GM18873 (cell line): ENCODE data around the gene FAM193A.

Experiments used
- ATAC-seq: cut with Tn5 transposase; IDR thresholded peaks from one replicate; pipeline ENCODE4 v1.9.1; 2021; ENCODE audit warnings: mild to moderate bottlenecking, moderate library complexity, moderate number of reproducible peaks; ENCODE audit not compliant: unreplicated experiment, low FRiP score

FAM193A gene

GRCh38 chr4:2742081-2742822, 205.8 kb downstream of the FAM193A start:
- no peak for ATAC-seq

- no peak for ATAC-seq
Measured at GRCh38 chr4:2742823-2743517, 206.5 kb downstream of the FAM193A start.

GRCh38 chr4:2743518-2744445, 207.3 kb downstream of the FAM193A start:
- no peak for ATAC-seq

GRCh38 chr4:2744576-2745270, 208.3 kb downstream of the FAM193A start:
- no peak for ATAC-seq

GRCh38 chr4:2745516-2745915, 209.1 kb downstream of the FAM193A start:
- ATAC-seq = no peak

GRCh38 chr4:2745981-2746806, 209.7 kb downstream of the FAM193A start:
- ATAC-seq = peak; percentile 78

- no peak for ATAC-seq
Measured at GRCh38 chr4:2746891-2747695, 210.6 kb downstream of the FAM193A start.

GRCh38 chr4:2750719-2751605, 214.5 kb downstream of the FAM193A start:
- ATAC-seq = no peak

GRCh38 chr4:2753436-2753835, 217.0 kb downstream of the FAM193A start:
- ATAC-seq = no peak

GRCh38 chr4:2754848-2755819, 218.7 kb downstream of the FAM193A start:
- ATAC-seq = no peak

GRCh38 chr4:2755821-2756690, 219.6 kb downstream of the FAM193A start, which contains the start of gene TNIP2:
TSS of gene TNIP2 (minus strand) at chr4:2756336. CDS start at chr4:2756289, 47 bp downstream.
- no peak for ATAC-seq

GRCh38 chr4:2756691-2757350, 220.4 kb downstream of the FAM193A start:
- no peak for ATAC-seq

GRCh38 chr4:2757426-2757825, 221.0 kb downstream of the FAM193A start:
- no peak for ATAC-seq

GRCh38 chr4:2761035-2761923, 224.8 kb downstream of the FAM193A start:
- ATAC-seq = no peak
